HepG2 (cell line): ENCODE results near the gene HILPDA. TPM values are rescaled to one million over a fixed set of nuclear protein-coding genes. Genes with fewer than 3 reads are reported as not detected.
"Not testable (repeated sequence)": the region's sequence is repeated elsewhere in the genome, so short reads cannot be mapped to it uniquely, and the experiment has no call there.

Experiments
- BCL6 ChIP-seq: IDR thresholded peaks from 2 replicates; pipeline ENCODE4 v1.6.1; 2016; ENCODE audit warnings: missing genetic modification reagents, missing compliant biosample characterization
- HDAC1 ChIP-seq: sonication (generic); formaldehyde crosslinking; IDR thresholded peaks from 2 replicates; pipeline ENCODE4 v1.5.1; 2020; ENCODE audit warnings: mild to moderate bottlenecking, missing genetic modification reagents
- HNF1A ChIP-seq, 2 experiments: sonication (generic) in 1 of 2; formaldehyde crosslinking in 1 of 2; IDR thresholded peaks; 2 replicates each; pipeline versions ENCODE4 v1.4.0 to v1.6.1; 2016 to 2020; ENCODE audit warnings: borderline replicate concordance in 1 of 2, low read depth in 1 of 2, mild to moderate bottlenecking in 1 of 2, missing genetic modification reagents in 1 of 2
- MIXL1 ChIP-seq: IDR thresholded peaks from 2 replicates; pipeline ENCODE4 v1.6.1; 2016
- PAXIP1 ChIP-seq: sonication (generic); formaldehyde crosslinking; conservative IDR thresholded peaks from 2 replicates; pipeline ENCODE4 v1.4.0; 2020; ENCODE audit warnings: mild to moderate bottlenecking, missing genetic modification reagents, moderate library complexity
- PITX1 ChIP-seq: sonication (generic); formaldehyde crosslinking; IDR thresholded peaks from 2 replicates; pipeline ENCODE4 v1.5.1; 2020; ENCODE audit warnings: mild to moderate bottlenecking, missing genetic modification reagents
- SALL1 ChIP-seq: sonication (generic); formaldehyde crosslinking; IDR thresholded peaks from 2 replicates; pipeline ENCODE4 v1.8.0; 2022; ENCODE audit warnings: mild to moderate bottlenecking, missing genetic modification reagents
- SAP130 ChIP-seq: IDR thresholded peaks from 2 replicates; pipeline ENCODE4 v1.6.1; 2016; ENCODE audit warnings: low read depth
- SOX5 ChIP-seq: IDR thresholded peaks from 2 replicates; pipeline ENCODE4 v1.6.1; 2016; ENCODE audit warnings: borderline replicate concordance
- SOX6 ChIP-seq, 2 experiments: fragments of 450-650 bp in 1 of 2; sonication (generic) in 1 of 2; formaldehyde crosslinking in 1 of 2; IDR thresholded peaks; 2 replicates each; pipeline versions ENCODE4 v1.4.0 to v1.6.1; 2017 to 2020; ENCODE audit warnings: antibody characterized with exemption in 1 of 2, mild to moderate bottlenecking in 1 of 2, missing genetic modification reagents in 1 of 2
- SP5 ChIP-seq: IDR thresholded peaks from 2 replicates; pipeline ENCODE4 v1.6.1; 2016; ENCODE audit warnings: low read depth, borderline replicate concordance
- TCF7 ChIP-seq: sonication (generic); IDR thresholded peaks from 2 replicates; pipeline ENCODE4 v1.6.1; 2016; ENCODE audit warnings: antibody characterized with exemption, low read depth
- ZFX ChIP-seq: sonication (generic); formaldehyde crosslinking; IDR thresholded peaks from 2 replicates; pipeline ENCODE4 v1.4.0; 2020; ENCODE audit warnings: mild to moderate bottlenecking, low read depth, missing genetic modification reagents, moderate library complexity
- ZNF652 ChIP-seq: IDR thresholded peaks from 2 replicates; pipeline ENCODE4 v1.6.1; 2016; ENCODE audit warnings: low read depth, borderline replicate concordance
- polyA plus RNA-seq, 8 experiments: library from polyadenylated mRNA; depleted of rRNA in 3 of 8; stranded (reverse) in 7 of 8; unstranded in 1 of 8; fragments of >200 nt; fragmentation: Illumina TruSeq in 4 of 8; extraction: Trizol in 4 of 8; gene quantifications; 2 replicates each; pipeline versions ENCODE4 v1.2.1 to v1.2.3, GENCODE V29; 2011 to 2016; ENCODE audit warnings: low read depth in 4 of 8, missing spikeins in 1 of 8, mixed read lengths in 1 of 8; ENCODE audit not compliant: insufficient read depth in 1 of 8
- total RNA-seq, 5 experiments: library from RNA; depleted of rRNA; stranded (reverse); fragments of >200 nt; fragmentation: Illumina TruSeq; extraction: Trizol; gene quantifications; 2 replicates each; pipeline ENCODE4 v1.2.3, GENCODE V29; 2016; ENCODE audit warnings: low read depth in 1 of 5
- TF ChIP-seq, protein P1 (sequence below): sonication (generic); formaldehyde crosslinking; IDR thresholded peaks from 2 replicates; pipeline ENCODE4 v1.4.0; 2020; ENCODE audit warnings: missing genetic modification reagents
- TF ChIP-seq, protein P2 (sequence below): IDR thresholded peaks from 2 replicates; pipeline ENCODE4 v1.4.0; 2020; ENCODE audit warnings: mild to moderate bottlenecking, missing genetic modification reagents

Gene HILPDA
- total and polyA plus RNA-seq, 2 of the 13 experiments (the other 11 are each of a cell fraction or from before 2014, with no cell fraction given): 11.1 to 44.0 TPM

DNA sequence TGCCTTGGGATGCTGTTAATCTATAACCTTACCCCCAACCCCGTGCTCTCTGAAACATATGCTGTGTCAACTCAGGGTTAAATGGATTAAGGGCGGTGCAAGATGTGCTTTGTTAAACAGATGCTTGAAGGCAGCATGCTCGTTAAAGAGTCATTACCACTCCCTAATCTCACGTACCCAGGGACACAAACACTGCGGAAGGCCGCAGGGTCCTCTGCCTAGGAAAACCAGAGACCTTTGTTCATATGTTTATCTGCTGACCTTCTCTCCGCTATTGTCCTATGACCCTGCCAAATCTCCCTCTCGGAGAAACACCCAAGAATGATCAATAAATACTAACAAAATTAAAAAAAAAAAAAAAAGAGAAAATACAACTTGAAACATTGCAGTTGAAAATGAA, 8.3 kb downstream of the HILPDA start (continued):
- TF ChIP-seq, protein P1, sequence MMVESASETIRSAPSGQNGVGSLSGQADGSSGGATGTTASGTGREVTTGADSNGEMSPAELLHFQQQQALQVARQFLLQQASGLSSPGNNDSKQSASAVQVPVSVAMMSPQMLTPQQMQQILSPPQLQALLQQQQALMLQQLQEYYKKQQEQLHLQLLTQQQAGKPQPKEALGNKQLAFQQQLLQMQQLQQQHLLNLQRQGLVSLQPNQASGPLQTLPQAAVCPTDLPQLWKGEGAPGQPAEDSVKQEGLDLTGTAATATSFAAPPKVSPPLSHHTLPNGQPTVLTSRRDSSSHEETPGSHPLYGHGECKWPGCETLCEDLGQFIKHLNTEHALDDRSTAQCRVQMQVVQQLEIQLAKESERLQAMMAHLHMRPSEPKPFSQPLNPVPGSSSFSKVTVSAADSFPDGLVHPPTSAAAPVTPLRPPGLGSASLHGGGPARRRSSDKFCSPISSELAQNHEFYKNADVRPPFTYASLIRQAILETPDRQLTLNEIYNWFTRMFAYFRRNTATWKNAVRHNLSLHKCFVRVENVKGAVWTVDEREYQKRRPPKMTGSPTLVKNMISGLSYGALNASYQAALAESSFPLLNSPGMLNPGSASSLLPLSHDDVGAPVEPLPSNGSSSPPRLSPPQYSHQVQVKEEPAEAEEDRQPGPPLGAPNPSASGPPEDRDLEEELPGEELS: peak; percentile 43; the same call in 1 of the 2 replicates
- TF ChIP-seq TCF7: 0 out of 2 replicates have a peak, but pooled peaks have one; percentile 11
- not testable (repeated sequence) for TF ChIP-seq SOX6 (IDR thresholded peaks at IDR 0.05); HNF1A (IDR thresholded peaks at IDR 0.05; ENCODE audit: low read depth)
- TF ChIP-seq SOX6 (CRISPR knock-in tag; IDR thresholded peaks at IDR 0.05): peak; percentile 88
- TF ChIP-seq, protein P2, sequence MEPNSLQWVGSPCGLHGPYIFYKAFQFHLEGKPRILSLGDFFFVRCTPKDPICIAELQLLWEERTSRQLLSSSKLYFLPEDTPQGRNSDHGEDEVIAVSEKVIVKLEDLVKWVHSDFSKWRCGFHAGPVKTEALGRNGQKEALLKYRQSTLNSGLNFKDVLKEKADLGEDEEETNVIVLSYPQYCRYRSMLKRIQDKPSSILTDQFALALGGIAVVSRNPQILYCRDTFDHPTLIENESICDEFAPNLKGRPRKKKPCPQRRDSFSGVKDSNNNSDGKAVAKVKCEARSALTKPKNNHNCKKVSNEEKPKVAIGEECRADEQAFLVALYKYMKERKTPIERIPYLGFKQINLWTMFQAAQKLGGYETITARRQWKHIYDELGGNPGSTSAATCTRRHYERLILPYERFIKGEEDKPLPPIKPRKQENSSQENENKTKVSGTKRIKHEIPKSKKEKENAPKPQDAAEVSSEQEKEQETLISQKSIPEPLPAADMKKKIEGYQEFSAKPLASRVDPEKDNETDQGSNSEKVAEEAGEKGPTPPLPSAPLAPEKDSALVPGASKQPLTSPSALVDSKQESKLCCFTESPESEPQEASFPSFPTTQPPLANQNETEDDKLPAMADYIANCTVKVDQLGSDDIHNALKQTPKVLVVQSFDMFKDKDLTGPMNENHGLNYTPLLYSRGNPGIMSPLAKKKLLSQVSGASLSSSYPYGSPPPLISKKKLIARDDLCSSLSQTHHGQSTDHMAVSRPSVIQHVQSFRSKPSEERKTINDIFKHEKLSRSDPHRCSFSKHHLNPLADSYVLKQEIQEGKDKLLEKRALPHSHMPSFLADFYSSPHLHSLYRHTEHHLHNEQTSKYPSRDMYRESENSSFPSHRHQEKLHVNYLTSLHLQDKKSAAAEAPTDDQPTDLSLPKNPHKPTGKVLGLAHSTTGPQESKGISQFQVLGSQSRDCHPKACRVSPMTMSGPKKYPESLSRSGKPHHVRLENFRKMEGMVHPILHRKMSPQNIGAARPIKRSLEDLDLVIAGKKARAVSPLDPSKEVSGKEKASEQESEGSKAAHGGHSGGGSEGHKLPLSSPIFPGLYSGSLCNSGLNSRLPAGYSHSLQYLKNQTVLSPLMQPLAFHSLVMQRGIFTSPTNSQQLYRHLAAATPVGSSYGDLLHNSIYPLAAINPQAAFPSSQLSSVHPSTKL (CRISPR knock-in tag): peak; percentile 70; the same call in 1 of the 2 replicates
- TF ChIP-seq ZNF652: peak; percentile 72; the same call in 1 of the 2 replicates
- TF ChIP-seq HNF1A (CRISPR knock-in tag; IDR thresholded peaks at IDR 0.05; ENCODE audit: borderline replicate concordance): peak; percentile 20; the same call in 1 of the 2 replicates
- TF ChIP-seq SALL1 (CRISPR knock-in tag): peak; percentile 27; the same call in 1 of the 2 replicates
- TF ChIP-seq HDAC1 (CRISPR knock-in tag): 0 out of 2 replicates have a peak, but pooled peaks have one; percentile 21
- peak; percentile 63 for TF ChIP-seq PAXIP1
- peak; percentile 55; the same call in 1 of the 2 replicates for TF ChIP-seq MIXL1 (CRISPR knock-in tag)
- TF ChIP-seq SAP130: peak; percentile 32; the same call in 1 of the 2 replicates
- peak; percentile 83 for TF ChIP-seq SOX5
- peak; percentile 85 for TF ChIP-seq BCL6 (CRISPR knock-in tag)
- peak; percentile 95 for TF ChIP-seq SP5 (CRISPR knock-in tag)
- peak; percentile 30; the same call in 1 of the 2 replicates for TF ChIP-seq ZFX
- peak; percentile 84 for TF ChIP-seq PITX1
